Hepatocyte (in vitro differentiated cells): Measurements from ENCODE around the gene FAM83F. TPM values are rescaled to one million over a fixed set of nuclear protein-coding genes. Genes with fewer than 3 reads are reported as not detected.

ENCODE experiments used
- DNase-seq: peaks from one replicate; pipeline ENCODE4 v3.0.0-alpha.2; 2016; ENCODE audit warnings: low spot score
- H2AFZ ChIP-seq: fragments of 200-600 bp; sonication (generic); 2 replicates; pipeline ENCODE4 v1.6.0; 2016; ENCODE audit warnings: antibody characterized with exemption, mild to moderate bottlenecking
- H3K27ac ChIP-seq: fragments of 200-600 bp; sonication (generic); 2 replicates; pipeline ENCODE4 v1.5.1; 2016; ENCODE audit warnings: mild to moderate bottlenecking
- H3K27me3 ChIP-seq: fragments of 200-600 bp; sonication (generic); 2 replicates; pipeline ENCODE4 v1.6.1; 2016
- H3K36me3 ChIP-seq: fragments of 200-600 bp; sonication (generic); replicated peaks from 2 replicates; pipeline ENCODE4 v1.5.1; 2016; ENCODE audit warnings: low read depth; ENCODE audit not compliant: insufficient read depth
- H3K4me1 ChIP-seq: fragments of 200-600 bp; sonication (generic); 2 replicates; pipeline ENCODE4 v1.5.1; 2016; ENCODE audit warnings: mild to moderate bottlenecking, moderate library complexity; ENCODE audit not compliant: insufficient read depth
- H3K4me2 ChIP-seq: fragments of 200-600 bp; sonication (generic); 2 replicates; pipeline ENCODE4 v1.6.0; 2016
- H3K4me3 ChIP-seq: fragments of 200-600 bp; sonication (generic); 2 replicates; pipeline ENCODE4 v1.5.1; 2016; ENCODE audit warnings: mild to moderate bottlenecking
- H3K79me2 ChIP-seq: fragments of 200-600 bp; sonication (generic); 2 replicates; pipeline ENCODE4 v1.6.0; 2017; ENCODE audit warnings: mild to moderate bottlenecking
- H3K9me2 ChIP-seq: fragments of 200-600 bp; sonication (generic); replicated peaks from 2 replicates; pipeline ENCODE4 v1.6.0; 2017; ENCODE audit warnings: mild to moderate bottlenecking; ENCODE audit not compliant: insufficient read depth
- H3K9me3 ChIP-seq: fragments of 200-600 bp; sonication (generic); 2 replicates; pipeline ENCODE4 v1.5.1; 2016; ENCODE audit warnings: low read depth, mild to moderate bottlenecking
- H4K20me1 ChIP-seq: fragments of 200-600 bp; sonication (generic); 2 replicates; pipeline ENCODE4 v1.6.0; 2016; ENCODE audit warnings: mild to moderate bottlenecking; ENCODE audit not compliant: insufficient read depth, poor library complexity, severe bottlenecking
- EZH2 ChIP-seq: fragments of 200-600 bp; sonication (generic); IDR thresholded peaks from 2 replicates; pipeline ENCODE4 v1.6.1; 2016; ENCODE audit warnings: antibody characterized with exemption, mild to moderate bottlenecking, borderline replicate concordance
- EZH2phosphoT487 ChIP-seq: fragments of 200-600 bp; sonication (generic); IDR thresholded peaks from one replicate; pipeline ENCODE4 v1.6.1; 2018; ENCODE audit warnings: antibody characterized with exemption, mild to moderate bottlenecking, low read depth, moderate library complexity; ENCODE audit not compliant: unreplicated experiment, severe bottlenecking
- WGBS: methylation state at CpG from one replicate; pipeline ENCODE4 v1.1.6; 2016; ENCODE audit warnings: low lambda C conversion rate; ENCODE audit errors: missing lambda C conversion rate; 5-methylcytosine and 5-hydroxymethylcytosine counted together
- polyA plus RNA-seq: library from polyadenylated mRNA; unstranded; fragments of >200 nt; fragmentation: Nextera tagmentation; extraction: Ambion mirVana; gene quantifications from 2 replicates; pipeline ENCODE4 v1.2.1, GENCODE V29; 2016
- total RNA-seq: library from RNA; depleted of rRNA; stranded (reverse); fragments of >200 nt; gene quantifications from 2 replicates; pipeline ENCODE4 v1.2.3, GENCODE V29; 2014
- TF ChIP-seq, protein P1 (sequence below): fragments of 200-600 bp; sonication (generic); IDR thresholded peaks from 2 replicates; pipeline ENCODE4 v1.5.1; 2016; ENCODE audit warnings: antibody characterized with exemption, mild to moderate bottlenecking; ENCODE audit not compliant: poor library complexity

The FAM83F gene
- total and polyA plus RNA-seq, 2 experiments from 2014 or later = 10.8 to 12.8 TPM

DNA sequence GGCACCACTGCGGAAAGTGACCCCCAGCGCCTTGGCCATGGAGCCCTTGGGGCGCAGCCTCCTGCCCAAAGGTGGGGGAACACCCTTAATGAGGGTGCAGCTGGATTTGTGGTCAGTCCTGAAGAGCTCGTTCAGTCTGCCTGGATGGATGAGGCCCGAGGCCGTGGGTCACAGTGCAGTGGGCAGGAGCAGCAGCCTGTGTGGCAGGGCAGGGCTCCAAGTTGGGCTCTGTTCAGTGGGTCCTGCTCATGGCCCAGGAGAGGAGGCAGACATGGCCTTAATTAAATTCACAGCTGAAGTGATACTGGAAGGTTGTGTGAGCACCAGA lies 33.3 kb downstream of the FAM83F start:
- no peaks in the 10 kb centered on the region for H3K36me3 ChIP-seq
- 92% methylated on average over 6 of the region's 6 CpGs for WGBS
- no peaks in the 10 kb centered on the region for H3K27me3 ChIP-seq
- H3K4me3 ChIP-seq = no peak overlapping the region
- H3K9me3 ChIP-seq = no peaks in the 10 kb centered on the region
- H3K79me2 ChIP-seq = no peaks in the 10 kb centered on the region
- no peak overlapping the region for H2AFZ ChIP-seq
- H3K9me2 ChIP-seq = no peaks in the 10 kb centered on the region
- H3K4me2 ChIP-seq = no peak overlapping the region
- DNase-seq = no peak
- no peaks in the 10 kb centered on the region for H4K20me1 ChIP-seq
- H3K27ac ChIP-seq = no peak overlapping the region
- H3K4me1 ChIP-seq = no peaks in the 10 kb centered on the region
- TF ChIP-seq EZH2phosphoT487 = no peak
- no peak for TF ChIP-seq EZH2
- TF ChIP-seq, protein P1, sequence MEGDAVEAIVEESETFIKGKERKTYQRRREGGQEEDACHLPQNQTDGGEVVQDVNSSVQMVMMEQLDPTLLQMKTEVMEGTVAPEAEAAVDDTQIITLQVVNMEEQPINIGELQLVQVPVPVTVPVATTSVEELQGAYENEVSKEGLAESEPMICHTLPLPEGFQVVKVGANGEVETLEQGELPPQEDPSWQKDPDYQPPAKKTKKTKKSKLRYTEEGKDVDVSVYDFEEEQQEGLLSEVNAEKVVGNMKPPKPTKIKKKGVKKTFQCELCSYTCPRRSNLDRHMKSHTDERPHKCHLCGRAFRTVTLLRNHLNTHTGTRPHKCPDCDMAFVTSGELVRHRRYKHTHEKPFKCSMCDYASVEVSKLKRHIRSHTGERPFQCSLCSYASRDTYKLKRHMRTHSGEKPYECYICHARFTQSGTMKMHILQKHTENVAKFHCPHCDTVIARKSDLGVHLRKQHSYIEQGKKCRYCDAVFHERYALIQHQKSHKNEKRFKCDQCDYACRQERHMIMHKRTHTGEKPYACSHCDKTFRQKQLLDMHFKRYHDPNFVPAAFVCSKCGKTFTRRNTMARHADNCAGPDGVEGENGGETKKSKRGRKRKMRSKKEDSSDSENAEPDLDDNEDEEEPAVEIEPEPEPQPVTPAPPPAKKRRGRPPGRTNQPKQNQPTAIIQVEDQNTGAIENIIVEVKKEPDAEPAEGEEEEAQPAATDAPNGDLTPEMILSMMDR = no peak

DNA sequence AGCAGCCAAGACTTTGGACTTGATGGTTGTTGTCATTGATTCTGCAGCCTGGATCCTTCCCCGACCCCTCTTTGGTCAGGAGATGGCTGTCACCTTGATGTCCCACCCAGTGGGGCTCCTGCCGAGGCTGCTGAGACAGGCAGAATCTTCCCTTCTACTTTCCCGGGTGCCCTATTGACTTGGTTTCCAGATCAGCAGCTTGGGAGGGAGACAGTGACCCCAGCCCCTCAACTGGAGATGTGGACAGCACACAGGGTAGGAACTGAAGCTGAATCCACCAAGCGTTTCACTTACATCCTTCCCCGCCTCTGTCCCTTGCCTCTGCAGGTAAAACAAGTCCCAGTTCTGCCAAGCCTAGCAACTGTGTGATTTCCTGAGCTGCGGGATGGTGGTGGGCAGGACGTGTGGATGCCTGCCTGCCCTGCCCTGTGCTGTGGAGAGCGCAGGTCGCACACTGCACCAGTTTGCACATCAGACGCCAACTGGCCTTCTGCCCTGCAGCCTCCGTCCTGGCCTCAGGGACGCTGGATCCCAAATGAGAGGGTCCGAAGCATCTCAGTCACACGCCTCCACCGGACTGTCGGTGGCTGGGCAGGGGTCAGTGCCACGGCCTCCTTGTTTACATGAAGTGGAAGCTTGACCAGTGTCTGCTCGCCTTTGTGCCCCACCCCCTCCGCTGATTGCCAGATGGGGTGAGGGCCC lies 34.6 kb downstream of the FAM83F start:
- Histone ChIP-seq H3K79me2 (no peaks in the 10 kb centered on the region), H2AFZ (no peak overlapping the region), H3K27me3 (no peaks in the 10 kb centered on the region), H3K9me3 (no peaks in the 10 kb centered on the region), H3K4me1 (no peaks in the 10 kb centered on the region), H3K9me2 (no peaks in the 10 kb centered on the region), H3K4me3 (no peak overlapping the region), H4K20me1 (no peaks in the 10 kb centered on the region), H3K27ac (no peak overlapping the region), H3K36me3 (no peaks in the 10 kb centered on the region), H3K4me2 (no peak overlapping the region)
- 90% methylated on average over 19 of the region's 19 CpGs for WGBS
- DNase-seq = no peak
- TF ChIP-seq EZH2 (no peak), EZH2phosphoT487 (no peak)
- TF ChIP-seq, protein P1 = no peak

DNA sequence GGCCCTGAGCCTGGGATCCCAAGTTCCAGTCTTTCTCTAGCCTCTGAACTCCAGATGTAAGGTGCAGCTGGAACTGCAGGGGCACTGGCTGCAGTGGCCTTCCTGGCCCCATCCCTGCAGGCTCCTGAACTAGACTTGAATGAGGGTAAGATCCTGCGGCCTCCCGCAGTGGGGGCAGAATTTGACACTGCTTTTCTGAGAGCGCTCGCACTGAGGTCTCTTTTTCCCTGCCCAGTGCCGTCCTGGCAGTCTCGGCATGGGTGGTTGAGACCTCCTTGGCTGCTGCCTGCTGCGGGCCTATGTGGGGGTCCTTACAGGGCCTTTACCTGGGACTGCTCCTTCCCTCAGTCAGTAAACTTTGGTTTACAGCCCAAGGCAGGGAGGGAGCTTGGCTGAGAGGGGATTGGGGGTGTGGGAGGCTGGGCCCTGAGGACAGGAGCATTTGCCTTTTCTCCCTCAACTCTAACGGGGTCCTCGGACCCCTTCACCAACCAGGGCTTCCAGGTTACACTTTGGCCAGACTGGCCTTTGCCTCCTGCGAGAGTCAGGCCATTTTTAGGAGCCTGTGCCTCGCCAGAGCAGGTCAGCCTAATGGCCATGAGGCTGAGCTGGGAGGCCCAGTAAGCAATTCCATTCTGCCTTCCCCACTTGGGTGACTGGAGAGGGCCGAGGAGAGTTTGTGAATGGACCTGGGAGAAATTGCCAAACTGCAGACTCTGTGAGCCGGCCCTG lies 35.4 kb downstream of the FAM83F start:
- no peaks in the 10 kb centered on the region for H3K4me1 ChIP-seq
- H3K9me3 ChIP-seq = no peaks in the 10 kb centered on the region
- H3K79me2 ChIP-seq = no peaks in the 10 kb centered on the region
- H3K4me3 ChIP-seq = no peak overlapping the region
- 89% methylated on average over 13 of the region's 13 CpGs for WGBS
- H2AFZ ChIP-seq = no peak overlapping the region
- no peaks in the 10 kb centered on the region for H3K27me3 ChIP-seq
- H3K9me2 ChIP-seq = no peaks in the 10 kb centered on the region
- H3K4me2 ChIP-seq = no peak overlapping the region
- H4K20me1 ChIP-seq = no peaks in the 10 kb centered on the region
- TF ChIP-seq, protein P1 = no peak
- TF ChIP-seq EZH2phosphoT487 = no peak
- no peak for TF ChIP-seq EZH2
- DNase-seq = no peak
- no peaks in the 10 kb centered on the region for H3K36me3 ChIP-seq
- H3K27ac ChIP-seq = no peak overlapping the region
